Measurements from ENCODE around the gene RALBP1.

The RALBP1 gene

DNA sequence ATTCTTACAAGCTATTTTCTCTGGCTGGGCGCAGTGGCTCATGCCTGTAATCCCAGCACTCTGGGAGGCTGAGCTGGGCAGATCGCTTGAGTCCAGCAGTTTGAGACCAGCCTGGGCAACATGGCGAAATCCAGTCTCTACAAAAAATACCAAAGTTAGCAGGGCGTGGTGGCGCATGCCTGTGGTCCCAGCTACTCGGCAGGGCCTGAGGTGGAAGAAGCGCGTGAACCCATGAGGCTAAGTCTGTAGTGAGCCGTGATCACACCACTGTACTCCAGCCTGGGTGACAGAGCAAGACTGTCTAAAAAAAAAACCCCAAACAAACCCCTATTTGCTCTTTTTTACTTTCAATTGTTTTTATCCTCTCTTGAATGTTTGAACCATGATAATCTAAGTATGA is 102.0 kb downstream of the RALBP1 start:
- no peak overlapping the region for H3K4me3 ChIP-seq (ENCODE audit: low read depth, low read length)
- TF ChIP-seq, protein P1, sequence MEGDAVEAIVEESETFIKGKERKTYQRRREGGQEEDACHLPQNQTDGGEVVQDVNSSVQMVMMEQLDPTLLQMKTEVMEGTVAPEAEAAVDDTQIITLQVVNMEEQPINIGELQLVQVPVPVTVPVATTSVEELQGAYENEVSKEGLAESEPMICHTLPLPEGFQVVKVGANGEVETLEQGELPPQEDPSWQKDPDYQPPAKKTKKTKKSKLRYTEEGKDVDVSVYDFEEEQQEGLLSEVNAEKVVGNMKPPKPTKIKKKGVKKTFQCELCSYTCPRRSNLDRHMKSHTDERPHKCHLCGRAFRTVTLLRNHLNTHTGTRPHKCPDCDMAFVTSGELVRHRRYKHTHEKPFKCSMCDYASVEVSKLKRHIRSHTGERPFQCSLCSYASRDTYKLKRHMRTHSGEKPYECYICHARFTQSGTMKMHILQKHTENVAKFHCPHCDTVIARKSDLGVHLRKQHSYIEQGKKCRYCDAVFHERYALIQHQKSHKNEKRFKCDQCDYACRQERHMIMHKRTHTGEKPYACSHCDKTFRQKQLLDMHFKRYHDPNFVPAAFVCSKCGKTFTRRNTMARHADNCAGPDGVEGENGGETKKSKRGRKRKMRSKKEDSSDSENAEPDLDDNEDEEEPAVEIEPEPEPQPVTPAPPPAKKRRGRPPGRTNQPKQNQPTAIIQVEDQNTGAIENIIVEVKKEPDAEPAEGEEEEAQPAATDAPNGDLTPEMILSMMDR (IDR thresholded peaks at IDR 0.05; ENCODE audit: insufficient read depth, low read depth, low read length, missing control alignments), result no peak
- DNase-seq (ENCODE audit: low read depth), result no peak

DNA sequence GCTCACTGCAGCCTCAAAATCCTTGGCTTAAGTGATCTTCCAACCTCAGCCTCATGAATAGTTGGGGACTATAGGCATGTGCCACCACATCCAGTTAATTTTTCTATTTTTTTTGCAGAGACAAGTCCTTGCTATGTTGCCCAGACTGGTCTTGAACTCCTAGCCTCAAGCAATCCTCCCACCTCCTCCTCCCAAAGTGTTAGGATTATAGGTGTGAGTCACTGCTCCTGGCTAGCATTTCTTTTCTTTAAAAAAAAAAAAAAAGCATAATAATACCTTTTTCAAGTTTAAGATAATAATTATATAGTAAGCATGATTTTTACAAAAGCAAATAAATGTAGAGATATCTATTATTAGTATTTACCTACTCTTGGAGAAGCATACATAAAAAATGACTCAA is 103.0 kb downstream of the RALBP1 start:
- TF ChIP-seq, protein P1 (IDR thresholded peaks at IDR 0.05; ENCODE audit: insufficient read depth, low read depth, low read length, missing control alignments), result no peak
- DNase-seq (ENCODE audit: low read depth), result no peak
- no peak overlapping the region for H3K4me3 ChIP-seq (ENCODE audit: low read depth, low read length)

DNA sequence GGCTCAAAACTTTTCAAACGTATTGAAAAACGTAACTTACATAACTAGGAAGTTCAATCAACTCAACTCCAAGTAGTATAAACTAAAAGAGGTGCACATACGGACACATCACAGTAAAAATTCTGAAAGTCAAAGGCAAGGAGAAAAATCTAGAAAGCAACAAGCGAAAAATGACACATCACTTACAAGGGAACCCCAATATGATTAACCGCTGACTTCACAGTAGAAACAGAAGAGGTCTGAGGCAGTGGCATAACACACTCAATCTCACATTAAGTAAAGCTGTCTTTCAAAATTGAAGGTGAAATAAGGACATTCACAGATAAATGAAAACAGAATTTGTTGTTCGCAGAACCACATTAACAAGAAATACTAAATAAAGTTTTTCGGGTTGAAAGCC is 106.4 kb downstream of the RALBP1 start:
- TF ChIP-seq, protein P1 (IDR thresholded peaks at IDR 0.05; ENCODE audit: insufficient read depth, low read depth, low read length, missing control alignments), result no peak
- DNase-seq (ENCODE audit: low read depth), result no peak

DNA sequence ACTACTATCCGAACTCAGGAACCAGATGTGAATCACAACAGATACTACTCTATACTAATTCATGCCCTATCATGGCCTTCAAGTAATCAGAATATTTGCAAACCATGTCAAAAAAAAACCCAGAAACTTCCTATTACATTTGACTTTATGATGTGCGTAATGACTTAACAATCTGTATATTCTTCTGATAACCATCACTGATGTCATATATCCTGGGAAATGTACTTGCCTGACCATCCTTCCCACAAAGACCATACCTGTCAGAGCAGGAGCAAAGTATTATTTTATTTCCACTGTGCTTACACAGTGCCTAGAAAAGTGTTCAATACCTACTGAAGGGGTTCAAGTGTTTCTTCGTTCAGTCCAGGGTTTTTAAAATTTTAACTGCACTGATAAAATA is 111.5 kb downstream of the RALBP1 start:
- no peak for DNase-seq (ENCODE audit: low read depth)
- H3K4me3 ChIP-seq (ENCODE audit: low read depth, low read length), result no peak overlapping the region
- TF ChIP-seq, protein P1 (IDR thresholded peaks at IDR 0.05; ENCODE audit: insufficient read depth, low read depth, low read length, missing control alignments), result no peak

More for the DNA sequence above, 106.4 kb downstream of the RALBP1 start:
- H3K4me3 ChIP-seq (ENCODE audit: low read depth, low read length), result no peak overlapping the region

Data from GM12865 (cell line).